HCT116 (cell line): Measurements from ENCODE around the gene GABBR2.

Source experiments
- EZH2 ChIP-seq: fragments of 200-600 bp; sonication (generic); IDR thresholded peaks from 2 replicates; pipeline ENCODE4 v1.6.1; 2017; ENCODE audit warnings: antibody characterized with exemption, mixed run types
- JUND ChIP-seq: IDR thresholded peaks from 2 replicates; pipeline ENCODE4 v1.6.1; 2012
- POLR2A ChIP-seq: IDR thresholded peaks from 2 replicates; pipeline ENCODE4 v1.7.0; 2011; ENCODE audit warnings: borderline replicate concordance; ENCODE audit not compliant: insufficient read depth, insufficient read length; ENCODE audit errors: extremely low read depth
- ZNF274 ChIP-seq: fragments of 200-500 bp; sonication (Bioruptor generic); IDR thresholded peaks from 2 replicates; pipeline ENCODE4 v1.6.1; 2014; ENCODE audit warnings: mild to moderate bottlenecking, low read depth, low read length, inconsistent platforms
- TF ChIP-seq, protein P1 (sequence below), 3 experiments: fragments of 200-600 bp in 1 of 3; sonication (generic) in 1 of 3; IDR thresholded peaks in 2 of 3; conservative IDR thresholded peaks in 1 of 3; 2 replicates each; pipeline ENCODE4 v1.5.1; 2012 to 2017; ENCODE audit warnings: low read depth in 2 of 3, low read length in 2 of 3, antibody characterized with exemption in 1 of 3, borderline replicate concordance in 1 of 3, control low read depth in 1 of 3, mild to moderate bottlenecking in 1 of 3, mixed read lengths in 1 of 3, mixed run types in 1 of 3, moderate library complexity in 1 of 3; ENCODE audit not compliant: insufficient read depth in 1 of 3
- TF ChIP-seq, protein P2 (sequence below): IDR thresholded peaks from 2 replicates; pipeline ENCODE4 v1.6.1; 2012

DNA sequence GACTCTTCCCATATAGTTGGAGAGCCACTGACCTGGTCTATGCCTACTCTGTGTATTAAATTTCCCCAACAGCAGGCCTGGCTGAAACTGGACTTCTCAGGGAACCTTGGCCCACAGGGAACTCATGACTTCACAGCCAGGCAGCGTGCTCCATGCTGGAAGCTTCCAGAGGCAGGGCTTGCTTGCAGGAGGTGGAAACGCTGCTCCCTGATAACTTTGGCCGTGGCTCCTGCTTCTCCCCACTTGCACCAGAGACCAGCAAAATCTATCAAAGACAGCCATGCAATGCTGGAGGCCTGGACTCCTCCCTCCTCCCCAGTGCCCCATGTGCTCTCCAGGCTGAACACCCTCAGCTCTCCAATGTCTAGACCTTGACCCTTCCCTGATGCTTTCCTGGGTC lies 137.1 kb downstream of the GABBR2 start:
- no peak for TF ChIP-seq EZH2
- TF ChIP-seq, protein P1, sequence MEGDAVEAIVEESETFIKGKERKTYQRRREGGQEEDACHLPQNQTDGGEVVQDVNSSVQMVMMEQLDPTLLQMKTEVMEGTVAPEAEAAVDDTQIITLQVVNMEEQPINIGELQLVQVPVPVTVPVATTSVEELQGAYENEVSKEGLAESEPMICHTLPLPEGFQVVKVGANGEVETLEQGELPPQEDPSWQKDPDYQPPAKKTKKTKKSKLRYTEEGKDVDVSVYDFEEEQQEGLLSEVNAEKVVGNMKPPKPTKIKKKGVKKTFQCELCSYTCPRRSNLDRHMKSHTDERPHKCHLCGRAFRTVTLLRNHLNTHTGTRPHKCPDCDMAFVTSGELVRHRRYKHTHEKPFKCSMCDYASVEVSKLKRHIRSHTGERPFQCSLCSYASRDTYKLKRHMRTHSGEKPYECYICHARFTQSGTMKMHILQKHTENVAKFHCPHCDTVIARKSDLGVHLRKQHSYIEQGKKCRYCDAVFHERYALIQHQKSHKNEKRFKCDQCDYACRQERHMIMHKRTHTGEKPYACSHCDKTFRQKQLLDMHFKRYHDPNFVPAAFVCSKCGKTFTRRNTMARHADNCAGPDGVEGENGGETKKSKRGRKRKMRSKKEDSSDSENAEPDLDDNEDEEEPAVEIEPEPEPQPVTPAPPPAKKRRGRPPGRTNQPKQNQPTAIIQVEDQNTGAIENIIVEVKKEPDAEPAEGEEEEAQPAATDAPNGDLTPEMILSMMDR (IDR thresholded peaks at IDR 0.05 in 2 of 3, conservative IDR thresholded peaks at IDR 0.05 in 1 of 3; ENCODE audit: borderline replicate concordance in 1 of 3, insufficient read depth in 1 of 3, low read depth in 2 of 3, low read length in 2 of 3), result no peak
- TF ChIP-seq, protein P2, sequence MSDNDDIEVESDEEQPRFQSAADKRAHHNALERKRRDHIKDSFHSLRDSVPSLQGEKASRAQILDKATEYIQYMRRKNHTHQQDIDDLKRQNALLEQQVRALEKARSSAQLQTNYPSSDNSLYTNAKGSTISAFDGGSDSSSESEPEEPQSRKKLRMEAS, result no peak
- TF ChIP-seq JUND, result no peak
- TF ChIP-seq POLR2A, result no peak
- no peak for TF ChIP-seq ZNF274
